NCI-H69 (cell line): ENCODE data around the gene CACNA1C.
"Not testable (repeated sequence)": the region's sequence is repeated elsewhere in the genome, so short reads cannot be mapped to it uniquely, and the experiment has no call there.

Experiments used
- DNase-seq: peaks from one replicate; lab custom pipeline; 2025; lab: John Stamatoyannopoulos, UW

Gene CACNA1C

GRCh38 chr12:2112401-2112800 is 59.6 kb downstream of the CACNA1C start:
- DNase-seq: peak; percentile 65

- DNase-seq: no peak
These were observed 60.5 kb downstream of the CACNA1C start for GRCh38 chr12:2113119-2113912.

GRCh38 chr12:2114071-2114470 is 61.3 kb downstream of the CACNA1C start:
- no peak for DNase-seq

GRCh38 chr12:2115101-2115845 is 62.5 kb downstream of the CACNA1C start:
- DNase-seq: no peak

- no peak for DNase-seq
These were observed 64.8 kb downstream of the CACNA1C start for GRCh38 chr12:2117541-2117940.

GRCh38 chr12:2118061-2118460 is 65.3 kb downstream of the CACNA1C start:
- peak; percentile 24 for DNase-seq

GRCh38 chr12:2118481-2119255 is 65.9 kb downstream of the CACNA1C start:
- DNase-seq: no peak

GRCh38 chr12:2119266-2119665 is 66.5 kb downstream of the CACNA1C start:
- DNase-seq: no peak

GRCh38 chr12:2120982-2121758 is 68.4 kb downstream of the CACNA1C start:
- no peak for DNase-seq

GRCh38 chr12:2124466-2125023 is 71.8 kb downstream of the CACNA1C start:
- no peak for DNase-seq

GRCh38 chr12:2125651-2126522 is 73.1 kb downstream of the CACNA1C start:
- no peak for DNase-seq

- DNase-seq: no peak
These were observed 74.1 kb downstream of the CACNA1C start for GRCh38 chr12:2126676-2127406.

GRCh38 chr12:2129076-2129475 is 76.3 kb downstream of the CACNA1C start:
- peak; percentile 84 for DNase-seq

- not testable (repeated sequence) for DNase-seq
These were observed 83.1 kb downstream of the CACNA1C start for GRCh38 chr12:2135661-2136418.

GRCh38 chr12:2136901-2137300 is 84.1 kb downstream of the CACNA1C start:
- DNase-seq: no peak

GRCh38 chr12:2137711-2138110 is 84.9 kb downstream of the CACNA1C start:
- no peak for DNase-seq

- peak; percentile 41 for DNase-seq
These were observed 85.5 kb downstream of the CACNA1C start for GRCh38 chr12:2138294-2138693.

GRCh38 chr12:2138871-2139308 is 86.1 kb downstream of the CACNA1C start:
- peak; percentile 82 for DNase-seq

GRCh38 chr12:2139651-2140050 is 86.9 kb downstream of the CACNA1C start:
- no peak for DNase-seq
